Measurements from ENCODE around the gene CCDC197. TPM values are rescaled to one million over a fixed set of nuclear protein-coding genes. Genes with fewer than 3 reads are reported as not detected.

CCDC197 gene
- total and polyA plus RNA-seq, 9 of the 15 experiments (the other 6 are each of a cell fraction or from before 2014, with no cell fraction given): not detected

DNA sequence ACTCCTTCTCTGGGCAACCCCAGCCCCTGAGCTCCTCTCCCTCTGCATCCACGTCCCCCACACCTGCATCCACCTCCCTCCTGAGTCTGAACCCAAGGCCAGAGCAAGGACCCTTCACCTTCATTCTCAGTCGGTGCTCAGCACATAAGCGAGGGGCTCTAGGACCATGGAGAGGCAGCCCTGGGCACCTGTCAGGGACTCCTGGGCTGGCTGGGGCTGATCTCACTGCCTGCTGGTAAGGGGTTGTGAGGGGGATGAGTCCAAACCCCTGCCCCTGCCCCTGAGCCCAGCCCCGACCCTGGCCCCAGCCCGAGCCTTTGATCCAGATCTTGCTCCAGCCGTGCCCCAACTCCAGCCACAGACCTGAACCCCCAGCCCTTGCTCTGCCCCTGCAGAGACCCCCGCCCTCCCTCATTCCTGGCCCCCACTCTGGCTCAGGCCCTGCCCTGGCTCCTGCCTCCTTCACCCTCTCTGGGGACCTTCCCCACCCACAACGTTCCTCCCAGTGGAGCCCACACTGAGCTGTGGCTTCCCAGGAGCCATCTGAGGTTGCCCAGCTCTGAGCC lies 888 bp upstream of the CCDC197 start:
- H3K4me2 ChIP-seq (ENCODE audit: insufficient read depth, low read length): no peak overlapping the region
- H3K27ac ChIP-seq (ENCODE audit: extremely low read depth, low read depth, low read length): no peak overlapping the region
- no peaks in the 10 kb centered on the region for H3K79me2 ChIP-seq (ENCODE audit: control insufficient read depth, insufficient read depth, low read length)
- DNase-seq (ENCODE audit: extremely low read depth in 1 of 4, low spot score in 3 of 4) (no peak), FAIRE-seq (no peak), ATAC-seq (no peak)
- H3K9me1 ChIP-seq (ENCODE audit: control insufficient read depth, insufficient read depth, low read length): no peaks in the 10 kb centered on the region
- H3K36me3 ChIP-seq (ENCODE audit: control insufficient read depth, insufficient read depth, low read length): no peaks in the 10 kb centered on the region
- no TSS peak for BruUV-seq (replicated peaks)
- TF ChIP-seq SAFB2 (IDR thresholded peaks at IDR 0.05; ENCODE audit: borderline replicate concordance, low read depth, low read length, severe bottlenecking) (no peak), POLR2G (IDR thresholded peaks at IDR 0.05; ENCODE audit: low read depth, low read length) (no peak), SNIP1 (IDR thresholded peaks at IDR 0.05; ENCODE audit: low read depth) (no peak), ESRRB (CRISPR knock-in tag; IDR thresholded peaks at IDR 0.05; ENCODE audit: borderline replicate concordance) (no peak), FOXP1 (CRISPR knock-in tag; IDR thresholded peaks at IDR 0.05) (no peak), ZEB2 (IDR thresholded peaks at IDR 0.05) (no peak), GATA2 (CRISPR knock-in tag; IDR thresholded peaks at IDR 0.05) (no peak)
- TF ChIP-seq, protein P1, sequence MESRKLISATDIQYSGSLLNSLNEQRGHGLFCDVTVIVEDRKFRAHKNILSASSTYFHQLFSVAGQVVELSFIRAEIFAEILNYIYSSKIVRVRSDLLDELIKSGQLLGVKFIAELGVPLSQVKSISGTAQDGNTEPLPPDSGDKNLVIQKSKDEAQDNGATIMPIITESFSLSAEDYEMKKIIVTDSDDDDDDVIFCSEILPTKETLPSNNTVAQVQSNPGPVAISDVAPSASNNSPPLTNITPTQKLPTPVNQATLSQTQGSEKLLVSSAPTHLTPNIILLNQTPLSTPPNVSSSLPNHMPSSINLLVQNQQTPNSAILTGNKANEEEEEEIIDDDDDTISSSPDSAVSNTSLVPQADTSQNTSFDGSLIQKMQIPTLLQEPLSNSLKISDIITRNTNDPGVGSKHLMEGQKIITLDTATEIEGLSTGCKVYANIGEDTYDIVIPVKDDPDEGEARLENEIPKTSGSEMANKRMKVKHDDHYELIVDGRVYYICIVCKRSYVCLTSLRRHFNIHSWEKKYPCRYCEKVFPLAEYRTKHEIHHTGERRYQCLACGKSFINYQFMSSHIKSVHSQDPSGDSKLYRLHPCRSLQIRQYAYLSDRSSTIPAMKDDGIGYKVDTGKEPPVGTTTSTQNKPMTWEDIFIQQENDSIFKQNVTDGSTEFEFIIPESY (CRISPR knock-in tag; IDR thresholded peaks at IDR 0.05): no peak
- no peaks in the 10 kb centered on the region for H3K9me3 ChIP-seq (replicated peaks; ENCODE audit: control insufficient read depth, insufficient read depth, low read depth, low read length)
- peaks cover 0 to 4% of the 10 kb centered on the region in 2 experiments; a peak in 2 of 5 replicates for H3K4me1 ChIP-seq (replicated peaks in 1 of 2; ENCODE audit: control insufficient read depth in 2 of 2, insufficient read depth in 2 of 2, low read length in 2 of 2)
- ChIA-PET CTCF (ENCODE audit: low intra/inter-chr PET ratio) (no interaction called here), POLR2A (no interaction called here)
- H4K20me1 ChIP-seq (replicated peaks; ENCODE audit: control insufficient read depth, insufficient read depth, low read length): no peaks in the 10 kb centered on the region
- H3K9ac ChIP-seq (ENCODE audit: insufficient read depth in 1 of 2, low read depth in 2 of 2, low read length in 2 of 2): no peak overlapping the region
- no peak overlapping the region for H2AFZ ChIP-seq (ENCODE audit: low read depth, low read length)
- in situ Hi-C loops (cut with MboI): no loop called here
- intact Hi-C loops (cut with micrococcal nuclease): no loop called here
- H3K27me3 ChIP-seq (ENCODE audit: control insufficient read depth in 2 of 2, insufficient read depth in 2 of 2, low read length in 2 of 2): peaks cover 0 to 32% of the 10 kb centered on the region in 2 experiments; a peak in 2 of 5 replicates
- 6% methylated on average over 2 of the region's 8 CpGs for WGBS (ENCODE audit: insufficient coverage, low coverage, missing lambda C conversion rate)
- H3K4me3 ChIP-seq: no peak overlapping the region
